ENCODE data around the gene AARSD1.

- TF ChIP-seq CTCF (IDR thresholded peaks at IDR 0.05), result no peak
- no peak for TF ChIP-seq POLR2A (IDR thresholded peaks at IDR 0.05)
These were observed 43.3 kb downstream of the AARSD1 start for GRCh38 chr17:42920922-42921321.

All from Peyer's patch (tissue), 4 donors.